HCT116 (cell line): ENCODE measurements around the gene NLGN4Y. TPM values are rescaled to one million over a fixed set of nuclear protein-coding genes. Genes with fewer than 3 reads are reported as not detected.

Experiments
- ATAC-seq: fragments of 200-7000 bp; cut with Tn5 transposase; 2 replicates; pipeline ENCODE4 v1.9.1; 2020; ENCODE audit warnings: mild to moderate bottlenecking, moderate library complexity
- BruUV-seq: library from RNA; stranded (reverse); fragments of 400-500 nt; replicated peaks from 2 replicates; lab custom pipeline; 2021; lab: Mats Ljungman, UMichigan
- CTCF ChIA-PET: fragments of 300-600 bp; sonication (Branson Sonifier 250); formaldehyde crosslinking; loops from one replicate; lab custom pipeline; 2021; ENCODE audit warnings: antibody characterized with exemption; lab: Charles Lee
- POLR2A ChIA-PET: fragments of 300-600, 350-600 bp; sonication (Branson Sonifier 250); formaldehyde crosslinking; loops from one replicate; lab custom pipeline; 2021; ENCODE audit warnings: antibody characterized with exemption; lab: Charles Lee
- RAD21 ChIA-PET, 2 experiments: fragments of 300-600 bp; sonication (Branson Sonifier 250); formaldehyde crosslinking; loops; one replicate each; lab custom pipeline; 2023; ENCODE audit warnings: low total read pairs in 2 of 2; ENCODE audit not compliant: uncharacterized antibody in 2 of 2, unreplicated experiment in 2 of 2, low non-redundant PET in 1 of 2; lab: Charles Lee
- DNase-seq: peaks from one replicate; pipeline ENCODE4 v3.0.0-alpha.2; 2010; ENCODE audit warnings: low read depth, low spot score
- H2AFZ ChIP-seq: fragments of 200-600 bp; shearing (Covaris generic), sonication (generic); 2 replicates; pipeline ENCODE4 v1.6.1; 2017; ENCODE audit warnings: low read depth, mixed run types, mixed read lengths, antibody characterized with exemption, low read length; ENCODE audit not compliant: poor library complexity, severe bottlenecking
- H3K27ac ChIP-seq: 2 replicates; pipeline ENCODE4 v1.5.1; 2012; ENCODE audit warnings: low read depth, low read length
- H3K27me3 ChIP-seq: fragments of 200-600 bp; sonication (generic); 2 replicates; pipeline ENCODE4 v1.6.1; 2016; ENCODE audit warnings: mixed run types, low read length, mixed read lengths; ENCODE audit not compliant: insufficient read depth
- H3K36me3 ChIP-seq, 2 experiments: fragments of 200-500 bp in 1 of 2; fragments of 200-600 bp in 1 of 2; sonication (Bioruptor generic) in 1 of 2; sonication (generic) in 1 of 2; 2 replicates each; pipeline versions ENCODE4 v1.5.1 to v1.6.1; 2014 to 2016; ENCODE audit warnings: low read length in 2 of 2, inconsistent platforms in 1 of 2, mixed read lengths in 1 of 2, mixed run types in 1 of 2; ENCODE audit not compliant: insufficient read depth in 2 of 2, control insufficient read depth in 1 of 2
- H3K4me1 ChIP-seq, 2 experiments: fragments of 200-600 bp in 1 of 2; sonication (generic) in 1 of 2; 2 replicates each; pipeline versions ENCODE4 v1.5.1 to v1.6.1; 2012 to 2017; ENCODE audit warnings: low read length in 2 of 2, inconsistent platforms in 1 of 2, mild to moderate bottlenecking in 1 of 2, mixed read lengths in 1 of 2, mixed run types in 1 of 2, moderate library complexity in 1 of 2; ENCODE audit not compliant: insufficient read depth in 2 of 2, control insufficient read depth in 1 of 2
- H3K4me2 ChIP-seq: fragments of 200-600 bp; sonication (generic); 2 replicates; pipeline ENCODE4 v1.6.1; 2017; ENCODE audit warnings: mixed run types, low read length, mixed read lengths
- H3K4me3 ChIP-seq, 2 experiments: fragments of 200-600 bp in 1 of 2; sonication (generic) in 1 of 2; replicated peaks in 1 of 2; 2 replicates each; pipeline ENCODE4 v1.5.1; 2011 to 2016; ENCODE audit warnings: low read length in 2 of 2, control low read depth in 1 of 2, low read depth in 1 of 2, mild to moderate bottlenecking in 1 of 2, mixed read lengths in 1 of 2, mixed run types in 1 of 2
- H3K79me2 ChIP-seq: fragments of 200-600 bp; sonication (generic); 2 replicates; pipeline ENCODE4 v1.6.1; 2017; ENCODE audit warnings: mild to moderate bottlenecking, mixed run types, low read length, moderate library complexity, mixed read lengths; ENCODE audit not compliant: insufficient read depth
- H3K9ac ChIP-seq: fragments of 200-600 bp; sonication (generic); 2 replicates; pipeline ENCODE4 v1.6.1; 2016; ENCODE audit warnings: low read length, mixed read lengths
- H3K9me2 ChIP-seq: fragments of 200-600 bp; sonication (generic), shearing (Covaris generic); 2 replicates; pipeline ENCODE4 v1.6.1; 2017; ENCODE audit warnings: mixed run types, mild to moderate bottlenecking, moderate library complexity; ENCODE audit not compliant: insufficient read depth
- H3K9me3 ChIP-seq, 2 experiments: fragments of 200-500 bp in 1 of 2; fragments of 200-600 bp in 1 of 2; sonication (Bioruptor generic) in 1 of 2; sonication (generic) in 1 of 2; 2 replicates each; pipeline ENCODE4 v1.6.1; 2014 to 2017; ENCODE audit warnings: low read length in 2 of 2, mixed read lengths in 2 of 2, inconsistent platforms in 1 of 2, low read depth in 1 of 2, mild to moderate bottlenecking in 1 of 2, mixed run types in 1 of 2, moderate library complexity in 1 of 2; ENCODE audit not compliant: control insufficient read depth in 1 of 2, insufficient read depth in 1 of 2
- H4K20me1 ChIP-seq: fragments of 200-600 bp; sonication (generic), shearing (Covaris generic); 2 replicates; pipeline ENCODE4 v1.6.1; 2017; ENCODE audit warnings: mixed run types, mild to moderate bottlenecking, moderate library complexity; ENCODE audit not compliant: insufficient read depth
- CBX3 ChIP-seq: IDR thresholded peaks from 2 replicates; pipeline ENCODE4 v1.6.1; 2012; ENCODE audit warnings: low read depth
- EZH2 ChIP-seq: fragments of 200-600 bp; sonication (generic); IDR thresholded peaks from 2 replicates; pipeline ENCODE4 v1.6.1; 2017; ENCODE audit warnings: antibody characterized with exemption, mixed run types
- POLR2A ChIP-seq: IDR thresholded peaks from 2 replicates; pipeline ENCODE4 v1.7.0; 2011; ENCODE audit warnings: borderline replicate concordance; ENCODE audit not compliant: insufficient read depth, insufficient read length; ENCODE audit errors: extremely low read depth
- POLR2AphosphoS5 ChIP-seq: IDR thresholded peaks from 2 replicates; pipeline ENCODE4 v1.6.1; 2011; ENCODE audit warnings: mild to moderate bottlenecking, low read depth, low read length, moderate library complexity
- RAD21 ChIP-seq: IDR thresholded peaks from 2 replicates; pipeline ENCODE4 v1.6.1; 2012; ENCODE audit warnings: low read depth, mild to moderate bottlenecking
- SIN3A ChIP-seq: IDR thresholded peaks from 2 replicates; pipeline ENCODE4 v1.6.1; 2012; ENCODE audit warnings: low read depth
- SP1 ChIP-seq: IDR thresholded peaks from 2 replicates; pipeline ENCODE4 v1.6.1; 2012; ENCODE audit warnings: low read depth
- SRF ChIP-seq: IDR thresholded peaks from 2 replicates; pipeline ENCODE4 v1.6.1; 2012; ENCODE audit warnings: low read depth
- YY1 ChIP-seq: IDR thresholded peaks from 2 replicates; pipeline ENCODE4 v1.6.1; 2011; ENCODE audit warnings: low read length, low read depth, moderate library complexity, mild to moderate bottlenecking; ENCODE audit not compliant: insufficient replicate concordance; ENCODE audit errors: extremely low read depth
- ZNF274 ChIP-seq: fragments of 200-500 bp; sonication (Bioruptor generic); IDR thresholded peaks from 2 replicates; pipeline ENCODE4 v1.6.1; 2014; ENCODE audit warnings: mild to moderate bottlenecking, low read depth, low read length, inconsistent platforms
- intact Hi-C: fragments of 100-400 bp; cut with micrococcal nuclease; formaldehyde crosslinking; loops from 2 replicates; pipeline ENCODE4 v1.10.0; 2022
- total RNA-seq: library from RNA; stranded (reverse); gene quantifications from one replicate; pipeline ENCODE4 v1.2.1, GENCODE V29; 2021; ENCODE audit not compliant: unreplicated experiment
- TF ChIP-seq, protein P1 (sequence below): IDR thresholded peaks from 2 replicates; pipeline ENCODE4 v1.6.1; 2012
- TF ChIP-seq, protein P2 (sequence below): IDR thresholded peaks from 2 replicates; pipeline ENCODE4 v1.6.1; 2011; ENCODE audit warnings: mild to moderate bottlenecking, low read length, moderate library complexity; ENCODE audit not compliant: insufficient replicate concordance; ENCODE audit errors: extremely low read depth
- TF ChIP-seq, protein P3 (sequence below), 3 experiments: fragments of 200-600 bp in 1 of 3; sonication (generic) in 1 of 3; IDR thresholded peaks in 2 of 3; conservative IDR thresholded peaks in 1 of 3; 2 replicates each; pipeline ENCODE4 v1.5.1; 2012 to 2017; ENCODE audit warnings: low read depth in 2 of 3, low read length in 2 of 3, antibody characterized with exemption in 1 of 3, borderline replicate concordance in 1 of 3, control low read depth in 1 of 3, mild to moderate bottlenecking in 1 of 3, mixed read lengths in 1 of 3, mixed run types in 1 of 3, moderate library complexity in 1 of 3; ENCODE audit not compliant: insufficient read depth in 1 of 3

The NLGN4Y gene
- total RNA-seq, 1 experiment from 2014 or later = 0.22 TPM

DNA sequence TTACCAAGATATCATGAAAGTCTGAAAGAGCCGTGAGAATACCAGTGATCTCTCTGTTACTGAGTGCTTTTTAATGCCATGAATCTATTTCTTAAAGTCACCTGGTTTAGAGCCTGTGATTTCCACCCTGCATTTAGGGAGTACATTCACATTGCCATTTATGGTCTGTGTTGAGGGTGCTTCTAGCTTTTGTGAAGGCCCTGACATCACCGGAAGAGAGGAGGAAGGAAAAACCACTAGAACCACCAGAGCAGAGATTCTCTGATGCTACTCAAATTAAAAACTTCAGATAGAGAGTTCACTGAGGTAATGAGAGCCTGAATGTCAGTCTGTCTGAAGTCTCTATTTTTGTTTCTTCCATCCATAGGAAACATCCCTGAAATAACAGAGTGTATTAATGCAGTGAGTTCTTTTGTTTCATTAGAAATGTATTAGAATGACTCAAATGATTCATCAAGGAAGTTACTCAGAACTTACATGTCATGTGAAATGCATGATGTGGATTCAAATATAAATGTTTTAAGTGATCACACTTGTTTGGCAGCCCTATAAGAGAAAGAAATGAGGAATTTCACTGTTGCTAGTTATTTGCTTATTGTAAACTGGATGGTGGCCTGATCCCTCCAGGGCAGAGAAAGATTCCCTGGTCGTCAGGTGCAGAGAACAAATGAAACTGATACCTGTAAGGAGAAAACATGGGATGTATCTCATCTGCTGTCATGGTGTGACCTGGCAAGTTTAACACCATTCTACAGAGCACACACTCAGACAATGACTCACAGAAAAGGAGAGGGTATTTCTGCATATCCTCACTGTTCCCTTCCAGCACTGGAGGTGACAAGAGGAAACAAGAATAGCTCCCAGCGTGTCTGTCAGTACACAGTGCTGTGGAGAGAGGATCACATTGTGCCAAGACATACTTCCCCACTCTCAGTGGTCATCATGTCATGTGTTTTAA is 310.1 kb downstream of the NLGN4Y start:
- Histone ChIP-seq H3K4me1 (no peaks in the 10 kb centered on the region), H3K4me3 (no peak overlapping the region), H3K27me3 (no peaks in the 10 kb centered on the region), H3K9ac (no peak overlapping the region), H3K27ac (no peak overlapping the region), H3K9me3 (no peaks in the 10 kb centered on the region), H3K4me2 (no peak overlapping the region), H3K79me2 (no peaks in the 10 kb centered on the region), H3K36me3 (no peaks in the 10 kb centered on the region), H3K9me2 (no peaks in the 10 kb centered on the region), H4K20me1 (no peaks in the 10 kb centered on the region), H2AFZ (no peak overlapping the region)
- RAD21 ChIA-PET = no interaction called here
- CTCF ChIA-PET = no interaction called here
- DNase-seq = no peak
- no TSS peak for BruUV-seq
- ATAC-seq = no peak
- TF ChIP-seq RAD21 = no peak
- intact Hi-C loops = no loop called here
- POLR2A ChIA-PET = no interaction called here

DNA sequence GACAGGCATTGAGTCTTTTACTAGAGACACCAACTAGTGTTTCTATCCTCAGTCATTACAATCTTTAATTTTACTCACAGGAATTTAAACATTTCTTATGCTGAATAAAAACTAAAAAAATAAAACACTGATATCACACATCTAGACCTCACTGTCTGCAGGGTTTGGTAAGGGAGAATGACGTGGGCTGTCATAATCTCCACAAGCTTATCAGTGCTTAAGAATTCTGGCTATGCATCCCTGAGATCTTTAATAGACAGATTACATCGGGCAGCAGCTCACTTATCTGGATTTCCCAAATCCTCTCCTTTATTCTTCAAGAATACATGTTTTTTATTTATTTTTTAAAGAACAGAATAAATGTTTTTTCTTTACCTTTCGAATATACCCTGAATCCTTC is 313.1 kb downstream of the NLGN4Y start:
- no peaks in the 10 kb centered on the region for H4K20me1 ChIP-seq
- no peak overlapping the region for H3K4me2 ChIP-seq
- H3K36me3 ChIP-seq = no peaks in the 10 kb centered on the region
- no peak for ATAC-seq
- H3K4me3 ChIP-seq = no peak overlapping the region
- RAD21 ChIA-PET = no interaction called here
- H3K9me2 ChIP-seq = no peaks in the 10 kb centered on the region
- no TSS peak for BruUV-seq
- intact Hi-C loops = no loop called here
- no peak overlapping the region for H3K27ac ChIP-seq
- CTCF ChIA-PET = no interaction called here
- no peak for DNase-seq
- no peaks in the 10 kb centered on the region for H3K27me3 ChIP-seq
- no peak overlapping the region for H2AFZ ChIP-seq
- POLR2A ChIA-PET = no interaction called here
- no peaks in the 10 kb centered on the region for H3K9me3 ChIP-seq
- H3K4me1 ChIP-seq = no peaks in the 10 kb centered on the region
- H3K9ac ChIP-seq = no peak overlapping the region
- TF ChIP-seq SRF (no peak), POLR2A (no peak), RAD21 (no peak), CBX3 (no peak), EZH2 (no peak), YY1 (no peak), SP1 (no peak), ZNF274 (no peak), POLR2AphosphoS5 (no peak), SIN3A (no peak)
- TF ChIP-seq, protein P1, sequence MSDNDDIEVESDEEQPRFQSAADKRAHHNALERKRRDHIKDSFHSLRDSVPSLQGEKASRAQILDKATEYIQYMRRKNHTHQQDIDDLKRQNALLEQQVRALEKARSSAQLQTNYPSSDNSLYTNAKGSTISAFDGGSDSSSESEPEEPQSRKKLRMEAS = no peak
- TF ChIP-seq, protein P2, sequence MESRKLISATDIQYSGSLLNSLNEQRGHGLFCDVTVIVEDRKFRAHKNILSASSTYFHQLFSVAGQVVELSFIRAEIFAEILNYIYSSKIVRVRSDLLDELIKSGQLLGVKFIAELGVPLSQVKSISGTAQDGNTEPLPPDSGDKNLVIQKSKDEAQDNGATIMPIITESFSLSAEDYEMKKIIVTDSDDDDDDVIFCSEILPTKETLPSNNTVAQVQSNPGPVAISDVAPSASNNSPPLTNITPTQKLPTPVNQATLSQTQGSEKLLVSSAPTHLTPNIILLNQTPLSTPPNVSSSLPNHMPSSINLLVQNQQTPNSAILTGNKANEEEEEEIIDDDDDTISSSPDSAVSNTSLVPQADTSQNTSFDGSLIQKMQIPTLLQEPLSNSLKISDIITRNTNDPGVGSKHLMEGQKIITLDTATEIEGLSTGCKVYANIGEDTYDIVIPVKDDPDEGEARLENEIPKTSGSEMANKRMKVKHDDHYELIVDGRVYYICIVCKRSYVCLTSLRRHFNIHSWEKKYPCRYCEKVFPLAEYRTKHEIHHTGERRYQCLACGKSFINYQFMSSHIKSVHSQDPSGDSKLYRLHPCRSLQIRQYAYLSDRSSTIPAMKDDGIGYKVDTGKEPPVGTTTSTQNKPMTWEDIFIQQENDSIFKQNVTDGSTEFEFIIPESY = no peak
- TF ChIP-seq, protein P3, sequence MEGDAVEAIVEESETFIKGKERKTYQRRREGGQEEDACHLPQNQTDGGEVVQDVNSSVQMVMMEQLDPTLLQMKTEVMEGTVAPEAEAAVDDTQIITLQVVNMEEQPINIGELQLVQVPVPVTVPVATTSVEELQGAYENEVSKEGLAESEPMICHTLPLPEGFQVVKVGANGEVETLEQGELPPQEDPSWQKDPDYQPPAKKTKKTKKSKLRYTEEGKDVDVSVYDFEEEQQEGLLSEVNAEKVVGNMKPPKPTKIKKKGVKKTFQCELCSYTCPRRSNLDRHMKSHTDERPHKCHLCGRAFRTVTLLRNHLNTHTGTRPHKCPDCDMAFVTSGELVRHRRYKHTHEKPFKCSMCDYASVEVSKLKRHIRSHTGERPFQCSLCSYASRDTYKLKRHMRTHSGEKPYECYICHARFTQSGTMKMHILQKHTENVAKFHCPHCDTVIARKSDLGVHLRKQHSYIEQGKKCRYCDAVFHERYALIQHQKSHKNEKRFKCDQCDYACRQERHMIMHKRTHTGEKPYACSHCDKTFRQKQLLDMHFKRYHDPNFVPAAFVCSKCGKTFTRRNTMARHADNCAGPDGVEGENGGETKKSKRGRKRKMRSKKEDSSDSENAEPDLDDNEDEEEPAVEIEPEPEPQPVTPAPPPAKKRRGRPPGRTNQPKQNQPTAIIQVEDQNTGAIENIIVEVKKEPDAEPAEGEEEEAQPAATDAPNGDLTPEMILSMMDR (IDR thresholded peaks at IDR 0.05 in 2 of 3, conservative IDR thresholded peaks at IDR 0.05 in 1 of 3; ENCODE audit: borderline replicate concordance in 1 of 3, insufficient read depth in 1 of 3, low read depth in 2 of 3, low read length in 2 of 3) = no peak
- H3K79me2 ChIP-seq = no peaks in the 10 kb centered on the region
